Osteoblast (primary cell): ENCODE data around the gene PDE11A. TPM values are rescaled to one million over a fixed set of nuclear protein-coding genes. Genes with fewer than 3 reads are reported as not detected.
"Not testable (repeated sequence)": the region's sequence is repeated elsewhere in the genome, so short reads cannot be mapped to it uniquely, and the experiment has no call there.

ENCODE experiments used
- DNase-seq: peaks from one replicate; pipeline ENCODE4 v3.0.0; 2011; ENCODE audit warnings: low spot score, mixed read lengths; ENCODE audit not compliant: insufficient read length; ENCODE audit errors: missing footprints
- H2AFZ ChIP-seq: 2 replicates; pipeline ENCODE4 v1.6.0; 2011; ENCODE audit warnings: mild to moderate bottlenecking, low read length
- H3K27ac ChIP-seq: 2 replicates; pipeline ENCODE4 v1.5.1; 2011; ENCODE audit warnings: mild to moderate bottlenecking, low read depth, low read length, moderate library complexity
- H3K27me3 ChIP-seq: 2 replicates; pipeline ENCODE4 v1.6.0; 2012; ENCODE audit warnings: mild to moderate bottlenecking, control low read depth, inconsistent platforms, low read length, moderate library complexity; ENCODE audit not compliant: insufficient read depth
- H3K36me3 ChIP-seq: 2 replicates; pipeline ENCODE4 v1.5.1; 2011; ENCODE audit warnings: mild to moderate bottlenecking, low read length, control low read depth, moderate library complexity; ENCODE audit not compliant: insufficient read depth
- H3K4me1 ChIP-seq: 2 replicates; pipeline ENCODE4 v1.5.1; 2011; ENCODE audit warnings: mild to moderate bottlenecking, low read length, control low read depth, moderate library complexity; ENCODE audit not compliant: insufficient read depth
- H3K4me2 ChIP-seq: 2 replicates; pipeline ENCODE4 v1.6.0; 2011; ENCODE audit warnings: mild to moderate bottlenecking, low read length; ENCODE audit not compliant: insufficient read depth
- H3K4me3 ChIP-seq: fragments of 200-600 bp; sonication (generic); 3 replicates; pipeline ENCODE4 v1.5.1; 2012; ENCODE audit warnings: mild to moderate bottlenecking, low read length, inconsistent platforms; ENCODE audit not compliant: insufficient read depth
- H3K79me2 ChIP-seq: 2 replicates; pipeline ENCODE4 v1.6.0; 2012; ENCODE audit warnings: mild to moderate bottlenecking, low read length, control low read depth, inconsistent platforms; ENCODE audit not compliant: insufficient read depth
- H3K9me3 ChIP-seq: 2 replicates; pipeline ENCODE4 v1.5.1; 2011; ENCODE audit warnings: low read depth, low read length, control low read depth
- H4K20me1 ChIP-seq: 2 replicates; pipeline ENCODE4 v1.6.0; 2012; ENCODE audit warnings: mild to moderate bottlenecking, low read length, control low read depth; ENCODE audit not compliant: insufficient read depth
- total RNA-seq: library from RNA; depleted of rRNA; stranded (reverse); fragments of >200 nt; gene quantifications from 2 replicates; pipeline ENCODE4 v1.2.3, GENCODE V29; 2012
- TF ChIP-seq, protein P1 (sequence below): IDR thresholded peaks from 2 replicates; pipeline ENCODE4 v1.5.1; 2011; ENCODE audit warnings: mild to moderate bottlenecking, low read depth, low read length, moderate library complexity; ENCODE audit errors: extremely low read depth

PDE11A gene
- total RNA-seq, 1 donor, result 0.36 TPM

- Histone ChIP-seq H3K27ac (no peak overlapping the region), H3K36me3 (no peaks in the 10 kb centered on the region), H3K9me3 (no peaks in the 10 kb centered on the region), H3K27me3 (no peaks in the 10 kb centered on the region), H3K4me2 (no peak overlapping the region), H4K20me1 (no peaks in the 10 kb centered on the region), H3K4me3 (no peak overlapping the region), H2AFZ (no peak overlapping the region), H3K4me1 (no peaks in the 10 kb centered on the region), H3K79me2 (no peaks in the 10 kb centered on the region)
- TF ChIP-seq, protein P1, sequence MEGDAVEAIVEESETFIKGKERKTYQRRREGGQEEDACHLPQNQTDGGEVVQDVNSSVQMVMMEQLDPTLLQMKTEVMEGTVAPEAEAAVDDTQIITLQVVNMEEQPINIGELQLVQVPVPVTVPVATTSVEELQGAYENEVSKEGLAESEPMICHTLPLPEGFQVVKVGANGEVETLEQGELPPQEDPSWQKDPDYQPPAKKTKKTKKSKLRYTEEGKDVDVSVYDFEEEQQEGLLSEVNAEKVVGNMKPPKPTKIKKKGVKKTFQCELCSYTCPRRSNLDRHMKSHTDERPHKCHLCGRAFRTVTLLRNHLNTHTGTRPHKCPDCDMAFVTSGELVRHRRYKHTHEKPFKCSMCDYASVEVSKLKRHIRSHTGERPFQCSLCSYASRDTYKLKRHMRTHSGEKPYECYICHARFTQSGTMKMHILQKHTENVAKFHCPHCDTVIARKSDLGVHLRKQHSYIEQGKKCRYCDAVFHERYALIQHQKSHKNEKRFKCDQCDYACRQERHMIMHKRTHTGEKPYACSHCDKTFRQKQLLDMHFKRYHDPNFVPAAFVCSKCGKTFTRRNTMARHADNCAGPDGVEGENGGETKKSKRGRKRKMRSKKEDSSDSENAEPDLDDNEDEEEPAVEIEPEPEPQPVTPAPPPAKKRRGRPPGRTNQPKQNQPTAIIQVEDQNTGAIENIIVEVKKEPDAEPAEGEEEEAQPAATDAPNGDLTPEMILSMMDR, result no peak
- DNase-seq, result no peak
These were observed 13.5 kb downstream of the PDE11A start for GRCh38 chr2:178059111-178059510.

- no peak for DNase-seq
- H2AFZ ChIP-seq, result no peak overlapping the region
- no peak overlapping the region for H3K27ac ChIP-seq
- H3K36me3 ChIP-seq, result no peaks in the 10 kb centered on the region
- no peaks in the 10 kb centered on the region for H3K4me1 ChIP-seq
- H3K4me2 ChIP-seq, result no peak overlapping the region
- H3K4me3 ChIP-seq, result no peak overlapping the region
- TF ChIP-seq, protein P1, result no peak
- no peaks in the 10 kb centered on the region for H3K79me2 ChIP-seq
- no peaks in the 10 kb centered on the region for H4K20me1 ChIP-seq
- no peaks in the 10 kb centered on the region for H3K9me3 ChIP-seq
- no peaks in the 10 kb centered on the region for H3K27me3 ChIP-seq
These were observed 15.3 kb downstream of the PDE11A start for GRCh38 chr2:178057179-178057680.

DNA sequence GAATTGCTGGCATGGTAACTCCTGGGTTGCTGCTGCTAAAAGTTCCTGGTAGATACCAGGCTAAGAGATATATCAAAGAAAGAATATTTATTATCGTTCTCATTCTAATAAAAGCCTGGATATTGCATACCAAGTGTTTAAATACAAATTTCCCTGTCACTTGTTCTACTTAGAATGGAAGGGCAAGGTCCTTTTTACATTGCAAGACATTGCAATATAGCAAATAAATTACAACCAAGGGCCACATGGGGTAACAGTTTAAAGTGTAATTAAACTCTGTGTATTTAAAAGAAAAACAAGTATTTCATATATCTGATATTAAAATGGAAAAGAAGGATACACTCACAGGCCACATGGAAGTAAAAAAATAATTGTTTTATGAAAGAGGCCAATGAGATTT lies 16.2 kb downstream of the PDE11A start:
- TF ChIP-seq, protein P1, result no peak
- Histone ChIP-seq H4K20me1 (no peaks in the 10 kb centered on the region), H3K4me1 (no peaks in the 10 kb centered on the region), H2AFZ (no peak overlapping the region), H3K9me3 (no peaks in the 10 kb centered on the region), H3K4me2 (no peak overlapping the region), H3K79me2 (no peaks in the 10 kb centered on the region), H3K27me3 (no peaks in the 10 kb centered on the region), H3K4me3 (no peak overlapping the region), H3K36me3 (no peaks in the 10 kb centered on the region), H3K27ac (no peak overlapping the region)
- DNase-seq, result no peak

GRCh38 chr2:178051257-178051656 lies 21.3 kb downstream of the PDE11A start:
- H3K4me3 ChIP-seq, H3K4me1 ChIP-seq, H3K9me3 ChIP-seq, H3K36me3 ChIP-seq, H2AFZ ChIP-seq, H3K27ac ChIP-seq, H3K27me3 ChIP-seq, DNase-seq, H4K20me1 ChIP-seq, H3K79me2 ChIP-seq, H3K4me2 ChIP-seq: not testable (repeated sequence)
